ENCODE data around the gene NFKBIL1.
A peak's percentile ranks its signal among the peaks of the same experiment; 100 is the strongest.
"Not testable (repeated sequence)": the region's sequence is repeated elsewhere in the genome, so short reads cannot be mapped to it uniquely, and the experiment has no call there.

Gene NFKBIL1

GRCh38 chr6:31546958-31547726 is at the start of gene NFKBIL1:
Gene NFKBIL1, plus strand, starts transcription at chr6:31547608. Its CDS starts 87 bp downstream, at chr6:31547695.
- peak; percentile 34 for TF ChIP-seq CTCF (conservative IDR thresholded peaks at IDR 0.05)
- H3K27ac ChIP-seq, result peak within 1 kb of the TSS; percentile 82

GRCh38 chr6:31498748-31499147 is 48.7 kb upstream of the NFKBIL1 start:
- no peak overlapping the region for H3K27ac ChIP-seq
- TF ChIP-seq CTCF (conservative IDR thresholded peaks at IDR 0.05), result no peak

GRCh38 chr6:31499648-31500047 is 47.8 kb upstream of the NFKBIL1 start:
- not testable (repeated sequence) for H3K27ac ChIP-seq

DNA sequence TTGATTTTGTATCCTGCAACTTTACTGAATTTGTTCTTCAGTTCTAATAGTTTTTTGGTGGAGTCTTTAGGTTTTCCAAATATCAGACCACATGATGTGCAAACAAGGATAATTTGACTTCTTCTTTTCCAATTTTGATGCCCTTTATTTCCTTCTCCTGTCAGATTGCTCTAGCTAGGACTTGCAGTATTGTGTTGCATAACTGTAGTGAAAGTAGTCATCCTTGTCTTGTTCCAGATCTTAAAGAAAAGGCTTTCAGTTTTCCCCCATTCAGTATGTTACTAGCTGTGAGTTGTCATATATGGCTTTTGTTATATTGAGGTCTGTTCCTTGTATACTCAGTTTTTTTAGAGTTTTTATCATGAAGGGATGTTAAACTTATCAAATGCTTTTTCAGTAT is 44.8 kb upstream of the NFKBIL1 start:
- no peak for TF ChIP-seq CTCF (conservative IDR thresholded peaks at IDR 0.05)
- no peak overlapping the region for H3K27ac ChIP-seq

GRCh38 chr6:31509036-31509435 is 38.4 kb upstream of the NFKBIL1 start:
- H3K27ac ChIP-seq, result not testable (repeated sequence)

DNA sequence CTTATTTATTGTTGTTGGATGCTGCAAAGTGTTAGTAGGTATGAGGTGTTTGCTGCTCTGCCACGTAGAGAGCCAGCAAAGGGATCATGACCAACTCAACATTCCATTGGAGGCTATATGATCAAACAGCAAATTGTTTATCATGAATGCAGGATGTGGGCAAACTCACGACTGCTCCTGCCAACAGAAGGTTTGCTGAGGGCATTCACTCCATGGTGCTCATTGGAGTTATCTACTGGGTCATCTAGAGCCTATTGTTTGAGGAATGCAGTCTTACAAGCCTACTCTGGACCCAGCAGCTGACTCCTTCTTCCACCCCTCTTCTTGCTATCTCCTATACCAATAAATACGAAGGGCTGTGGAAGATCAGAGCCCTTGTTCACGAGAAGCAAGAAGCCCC is 37.4 kb upstream of the NFKBIL1 start:
- H3K27ac ChIP-seq, result no peak overlapping the region
- no peak for TF ChIP-seq CTCF (conservative IDR thresholded peaks at IDR 0.05)

DNA sequence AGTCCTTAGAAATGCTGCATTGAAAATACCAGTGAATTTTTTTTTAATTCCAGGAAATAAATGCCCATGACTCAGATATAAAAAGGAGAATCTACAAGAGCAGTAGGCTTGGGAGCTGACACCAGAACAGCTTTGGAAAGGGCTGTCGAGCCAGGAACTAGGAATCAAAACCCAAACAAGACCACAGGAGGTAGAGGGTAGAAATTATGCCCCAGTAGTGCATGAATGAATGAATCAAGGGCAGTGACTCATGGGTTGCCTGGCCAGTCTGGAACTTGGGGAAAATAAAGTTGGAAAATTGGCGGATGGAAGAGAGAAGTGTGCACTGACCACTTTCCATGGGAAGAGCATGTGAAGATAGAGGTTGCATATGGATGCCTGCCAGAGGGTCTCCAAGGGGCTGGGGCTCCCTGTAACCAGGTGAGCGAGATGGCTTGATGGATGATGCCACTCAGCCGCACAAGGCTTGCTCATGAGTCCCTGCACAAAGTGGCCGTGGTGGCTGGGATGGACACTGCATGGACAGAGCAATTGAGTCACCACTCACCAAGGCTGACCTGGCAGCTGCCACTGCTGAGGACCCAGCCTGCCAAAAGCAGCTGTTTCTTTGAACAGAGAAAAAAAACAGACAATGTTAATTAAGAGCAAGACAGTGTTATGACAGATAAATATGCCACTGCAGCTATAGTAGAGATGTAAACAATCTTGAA is 33.8 kb upstream of the NFKBIL1 start:
- TF ChIP-seq CTCF (conservative IDR thresholded peaks at IDR 0.05), result no peak
- H3K27ac ChIP-seq, result no peak overlapping the region

- H3K27ac ChIP-seq, result no peak overlapping the region
- no peak for TF ChIP-seq CTCF (conservative IDR thresholded peaks at IDR 0.05)
These were observed 25.6 kb upstream of the NFKBIL1 start for GRCh38 chr6:31521835-31522234.
